Colonic mucosa (tissue), 4 donors: ENCODE results near the gene MS4A15. TPM values are rescaled to one million over a fixed set of nuclear protein-coding genes. Genes with fewer than 3 reads are reported as not detected.
"Not testable (repeated sequence)": the region's sequence is repeated elsewhere in the genome, so short reads cannot be mapped to it uniquely, and the experiment has no call there.

ENCODE experiments used
- DNase-seq: peaks from one replicate; pipeline ENCODE4 v3.0.0-alpha.2; 2020
- H3K27ac ChIP-seq: fragments of 200-600 bp; one replicate; pipeline ENCODE4 v1.8.0; 2021
- H3K27me3 ChIP-seq: fragments of 200-600 bp; one replicate; pipeline ENCODE4 v1.8.0; 2021
- H3K36me3 ChIP-seq: fragments of 200-600 bp; one replicate; pipeline ENCODE4 v1.8.0; 2021
- H3K4me1 ChIP-seq: fragments of 200-600 bp; one replicate; pipeline ENCODE4 v1.8.0; 2021; ENCODE audit warnings: mild to moderate bottlenecking
- H3K4me3 ChIP-seq: fragments of 200-600 bp; one replicate; pipeline ENCODE4 v1.8.0; 2021
- H3K9ac ChIP-seq, 2 donors: one replicate each; pipeline ENCODE4 v1.7.0; 2013; ENCODE audit warnings: control low read depth in 2 of 2, low read depth in 2 of 2, low read length in 2 of 2
- H3K9me3 ChIP-seq: fragments of 200-600 bp; one replicate; pipeline ENCODE4 v1.8.0; 2021
- intact Hi-C: fragments of 100-400 bp; cut with DNase I; formaldehyde crosslinking; loops from one replicate; pipeline ENCODE4 v1.14.1; 2022
- total RNA-seq, 2 donors: library from RNA; stranded (reverse); fragmentation: NEBNext Ultra II Directional in 1 of 2; extraction: Animal tissue kit (Norgen Biotek cat#: 25700) in 1 of 2; gene quantifications; one replicate each; pipeline ENCODE4 v1.2.1, GENCODE V29; 2021
- TF ChIP-seq, protein P1 (sequence below): fragments of 200-600 bp; IDR thresholded peaks from one replicate; pipeline ENCODE4 v1.8.0; 2022; ENCODE audit warnings: antibody characterized with exemption, mild to moderate bottlenecking
- donor health status: healthy.
- donor health status: DM: no; HTN: no; CAD: no.
- donor health status: DM: no; HTN: no; CAD: no.

MS4A15 gene
- total RNA-seq, 2 donors from 2014 or later, result 0.13 TPM; not detected in 1

DNA sequence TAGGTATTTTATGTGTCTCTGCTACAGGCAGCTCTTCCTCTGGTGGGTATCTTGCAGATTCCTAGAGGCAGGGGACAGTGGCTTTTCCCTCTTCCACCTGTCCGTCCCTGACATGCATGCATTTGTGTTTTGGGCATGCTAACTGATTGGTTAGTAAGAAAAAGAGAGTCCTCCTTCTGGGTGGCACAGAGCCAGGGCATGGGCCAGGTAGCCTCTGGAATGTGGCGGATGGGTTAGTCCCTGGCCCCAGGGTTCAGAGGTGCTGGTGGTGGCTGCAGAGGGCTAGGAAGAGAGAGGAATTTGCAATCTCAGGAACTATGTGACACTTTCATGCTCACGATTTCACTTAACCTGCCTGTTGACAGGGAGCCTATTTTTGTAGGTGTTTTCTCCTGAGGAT, 5.8 kb upstream of the MS4A15 start:
- no peaks in the 10 kb centered on the region for H3K27me3 ChIP-seq
- H3K36me3 ChIP-seq, result no peaks in the 10 kb centered on the region
- H3K4me1 ChIP-seq, result no peaks in the 10 kb centered on the region
- intact Hi-C loops, result no loop called here
- H3K4me3 ChIP-seq, result no peak overlapping the region
- no peak overlapping the region for H3K9ac ChIP-seq
- H3K27ac ChIP-seq, result no peak overlapping the region
- TF ChIP-seq, protein P1, sequence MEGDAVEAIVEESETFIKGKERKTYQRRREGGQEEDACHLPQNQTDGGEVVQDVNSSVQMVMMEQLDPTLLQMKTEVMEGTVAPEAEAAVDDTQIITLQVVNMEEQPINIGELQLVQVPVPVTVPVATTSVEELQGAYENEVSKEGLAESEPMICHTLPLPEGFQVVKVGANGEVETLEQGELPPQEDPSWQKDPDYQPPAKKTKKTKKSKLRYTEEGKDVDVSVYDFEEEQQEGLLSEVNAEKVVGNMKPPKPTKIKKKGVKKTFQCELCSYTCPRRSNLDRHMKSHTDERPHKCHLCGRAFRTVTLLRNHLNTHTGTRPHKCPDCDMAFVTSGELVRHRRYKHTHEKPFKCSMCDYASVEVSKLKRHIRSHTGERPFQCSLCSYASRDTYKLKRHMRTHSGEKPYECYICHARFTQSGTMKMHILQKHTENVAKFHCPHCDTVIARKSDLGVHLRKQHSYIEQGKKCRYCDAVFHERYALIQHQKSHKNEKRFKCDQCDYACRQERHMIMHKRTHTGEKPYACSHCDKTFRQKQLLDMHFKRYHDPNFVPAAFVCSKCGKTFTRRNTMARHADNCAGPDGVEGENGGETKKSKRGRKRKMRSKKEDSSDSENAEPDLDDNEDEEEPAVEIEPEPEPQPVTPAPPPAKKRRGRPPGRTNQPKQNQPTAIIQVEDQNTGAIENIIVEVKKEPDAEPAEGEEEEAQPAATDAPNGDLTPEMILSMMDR, result no peak
- no peaks in the 10 kb centered on the region for H3K9me3 ChIP-seq
- no peak for DNase-seq

DNA sequence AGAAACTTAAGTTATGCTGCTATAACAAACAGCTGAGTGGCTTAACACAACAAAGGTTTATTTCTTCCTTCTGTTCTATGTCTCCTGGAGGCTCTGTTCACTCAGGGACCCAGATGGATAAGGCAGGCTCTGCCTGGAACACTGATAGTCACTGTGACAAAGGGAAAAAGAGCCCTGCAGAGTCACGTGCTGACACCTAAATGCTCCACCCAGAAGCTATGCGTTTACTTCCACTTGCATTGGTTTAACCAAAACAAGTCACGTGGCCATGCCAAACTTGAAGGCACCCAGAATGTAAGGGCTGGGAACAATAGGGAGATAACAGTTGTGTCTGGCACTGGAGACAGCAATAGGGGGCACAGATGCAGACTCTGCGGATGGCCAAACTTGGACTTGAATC, 3.4 kb upstream of the MS4A15 start:
- Histone ChIP-seq H3K9ac (no peak overlapping the region), H3K4me1 (no peaks in the 10 kb centered on the region), H3K36me3 (no peaks in the 10 kb centered on the region), H3K9me3 (no peaks in the 10 kb centered on the region), H3K27me3 (no peaks in the 10 kb centered on the region), H3K4me3 (no peak overlapping the region), H3K27ac (no peak overlapping the region)
- TF ChIP-seq, protein P1, result no peak
- no peak for DNase-seq
- intact Hi-C loops, result no loop called here

DNA sequence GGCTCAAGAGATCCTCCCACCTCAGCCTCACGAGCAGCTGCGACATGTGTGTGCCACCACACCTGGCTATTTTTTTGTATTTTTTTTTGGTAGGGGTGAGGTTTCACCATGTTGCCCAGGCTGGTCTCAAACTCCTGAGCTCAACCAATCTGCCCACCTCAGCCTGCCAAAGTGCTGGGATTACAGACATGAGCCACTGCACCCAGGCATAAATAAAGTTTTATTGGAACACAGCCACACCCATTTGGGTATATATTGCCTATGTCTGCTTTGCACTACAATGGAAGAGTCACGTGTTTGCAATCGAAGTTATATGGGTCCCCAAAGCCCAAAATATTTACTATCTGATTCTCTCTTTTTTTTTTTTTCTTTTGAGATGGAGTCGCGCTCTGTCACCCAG, 1.8 kb upstream of the MS4A15 start:
- no peaks in the 10 kb centered on the region for H3K36me3 ChIP-seq
- no peak for DNase-seq
- H3K4me1 ChIP-seq, result no peaks in the 10 kb centered on the region
- intact Hi-C loops, result loop anchor here (5.0 kb wide), 1 partner anchor 48 kb away; no protein-coding TSS in a partner anchor
- no peak overlapping the region for H3K27ac ChIP-seq
- TF ChIP-seq, protein P1, result no peak
- no peaks in the 10 kb centered on the region for H3K27me3 ChIP-seq
- H3K4me3 ChIP-seq, result no peak overlapping the region
- no peaks in the 10 kb centered on the region for H3K9me3 ChIP-seq
- H3K9ac ChIP-seq, result no peak overlapping the region

DNA sequence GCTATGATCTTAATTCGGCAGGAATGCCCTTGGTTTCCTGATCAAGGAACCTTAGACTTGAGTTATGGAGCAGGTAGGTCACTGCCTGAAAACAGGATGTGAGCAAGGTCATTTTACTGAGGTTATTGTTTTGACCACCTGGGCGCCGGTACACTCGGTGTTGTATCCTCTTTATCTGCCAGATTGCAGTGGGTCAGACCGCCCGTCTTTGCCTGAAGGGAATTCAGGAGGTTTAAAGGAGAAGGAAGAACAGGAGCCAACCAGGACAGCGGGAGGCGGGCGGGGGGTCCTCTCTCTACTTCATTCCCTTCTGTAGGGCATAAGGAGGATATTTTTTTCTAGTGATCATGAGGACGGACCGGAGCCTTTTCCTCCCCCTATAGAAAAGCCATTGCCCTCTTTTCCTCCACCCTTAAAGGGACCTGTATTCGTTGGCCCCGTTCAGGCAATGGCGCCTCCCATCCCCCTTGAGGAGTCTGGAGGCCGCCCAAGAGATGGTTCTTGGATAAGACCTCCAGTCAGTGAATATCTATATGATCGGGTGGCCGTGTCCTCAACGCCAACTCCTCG, 649 bp downstream of the MS4A15 start:
- no peak overlapping the region for H3K4me3 ChIP-seq
- no peaks in the 10 kb centered on the region for H3K9me3 ChIP-seq
- no peak overlapping the region for H3K9ac ChIP-seq
- no peak for DNase-seq
- no peak overlapping the region for H3K27ac ChIP-seq
- intact Hi-C loops, result loop anchor here (5.0 kb wide), 1 partner anchor 50 kb away; no protein-coding TSS in a partner anchor
- H3K4me1 ChIP-seq, result no peaks in the 10 kb centered on the region
- H3K36me3 ChIP-seq, result no peaks in the 10 kb centered on the region
- TF ChIP-seq, protein P1, result no peak
- no peaks in the 10 kb centered on the region for H3K27me3 ChIP-seq

DNA sequence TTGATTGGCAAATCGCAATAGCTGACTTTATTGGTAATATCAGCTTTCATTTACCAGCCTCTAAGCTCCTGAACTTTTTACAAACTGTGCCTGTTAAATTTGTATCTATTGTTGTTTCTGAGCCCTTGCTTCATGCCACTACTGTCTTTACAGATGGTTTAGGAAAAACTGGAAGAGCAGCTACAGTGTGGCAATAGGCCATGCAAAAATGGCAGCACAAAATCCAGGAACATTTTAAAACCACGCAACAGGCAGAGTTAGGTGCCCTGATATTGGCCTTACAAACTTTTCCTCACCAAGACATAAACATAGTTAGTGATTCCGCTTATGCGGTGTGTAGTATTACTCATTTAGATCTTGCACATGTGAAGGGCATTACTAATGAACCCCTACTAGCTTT, 2.0 kb downstream of the MS4A15 start:
- H3K9ac ChIP-seq, H3K27ac ChIP-seq, H3K36me3 ChIP-seq, DNase-seq, H3K4me3 ChIP-seq, H3K9me3 ChIP-seq, H3K27me3 ChIP-seq, H3K4me1 ChIP-seq: not testable (repeated sequence)
- intact Hi-C loops, result loop anchor here (5.0 kb wide), 1 partner anchor 51 kb away; no protein-coding TSS in a partner anchor

DNA sequence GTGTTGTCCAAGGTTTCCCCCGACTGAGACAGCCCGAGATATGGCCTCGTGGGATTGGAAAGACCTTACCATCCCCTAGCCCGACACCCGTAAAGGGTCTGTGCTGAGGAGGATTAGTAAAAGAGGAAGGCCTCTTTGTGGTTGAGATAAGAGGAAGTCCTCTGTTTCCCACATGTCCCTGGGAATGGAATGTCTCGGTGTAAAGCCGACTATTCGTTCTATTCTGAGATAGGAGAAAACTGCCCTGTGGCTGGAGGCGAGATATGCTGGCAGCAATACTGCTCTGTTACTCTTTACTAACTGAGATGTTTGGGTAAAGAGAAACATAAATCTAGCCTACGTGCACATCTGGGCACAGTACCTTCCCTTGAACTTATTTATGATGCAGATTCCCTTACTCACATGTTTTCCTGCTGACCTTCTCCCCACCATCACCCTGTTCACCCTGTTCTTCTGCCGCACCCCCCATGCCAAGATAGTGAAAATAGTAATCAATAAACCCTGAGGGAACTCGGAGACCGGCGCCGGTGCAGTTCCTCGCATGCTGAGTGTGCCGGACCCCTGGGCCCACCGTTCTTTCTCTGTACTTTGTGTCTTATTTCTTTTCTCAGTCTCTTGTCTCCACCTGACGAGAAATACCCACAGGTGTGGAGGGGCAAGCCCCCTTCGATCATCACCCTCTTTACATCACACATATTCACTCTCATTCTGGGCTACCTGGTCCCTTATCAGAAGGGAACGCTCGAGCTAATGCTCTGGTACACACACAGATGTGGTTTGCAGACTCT, 3.0 kb downstream of the MS4A15 start:
- DNase-seq, H3K4me1 ChIP-seq, H3K9ac ChIP-seq, H3K4me3 ChIP-seq, H3K27ac ChIP-seq, H3K36me3 ChIP-seq, H3K9me3 ChIP-seq, H3K27me3 ChIP-seq: not testable (repeated sequence)
- intact Hi-C loops, result loop anchor here (5.0 kb wide), 2 partner anchors 52 to 102 kb away; no protein-coding TSS in a partner anchor
